ENCODE data around the gene ARMC2. TPM values are rescaled to one million over a fixed set of nuclear protein-coding genes. Genes with fewer than 3 reads are reported as not detected.

Gene ARMC2
- total RNA-seq, 1 donor from 2014 or later: 3.5 TPM

DNA sequence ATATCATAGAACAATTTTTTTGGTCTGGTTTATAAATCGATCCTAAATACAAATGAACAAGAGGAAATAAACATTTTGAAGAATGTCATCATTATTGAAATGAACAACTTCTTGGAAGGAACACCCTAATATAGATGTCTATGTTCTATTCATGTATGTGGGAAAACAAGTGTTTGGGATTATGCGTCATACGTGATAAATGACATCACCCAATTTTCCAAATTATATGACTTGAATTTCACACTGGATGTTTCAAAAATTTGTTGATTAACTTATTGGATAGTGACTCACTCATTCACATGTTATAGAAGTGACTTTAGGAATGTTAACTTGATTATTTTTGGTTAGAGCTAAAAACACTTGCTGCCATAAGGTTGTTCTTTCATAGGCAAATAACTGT lies 18.6 kb downstream of the ARMC2 start:
- no peak for ATAC-seq (ENCODE audit: low read depth)
- intact Hi-C loops (cut with micrococcal nuclease): no loop called here
- CTCF ChIA-PET: no interaction called here
- POLR2A ChIA-PET: no interaction called here
- no peaks in the 10 kb centered on the region for H3K27me3 Mint-ChIP-seq
- DNase-seq: no peak
- peaks cover 12% of the 10 kb centered on the region for H3K4me1 Mint-ChIP-seq
- H3K27ac Mint-ChIP-seq: no peak overlapping the region
- no peaks in the 10 kb centered on the region for H3K9me3 Mint-ChIP-seq
- no peak overlapping the region for H3K4me3 Mint-ChIP-seq
- TF ChIP-seq, protein P1, sequence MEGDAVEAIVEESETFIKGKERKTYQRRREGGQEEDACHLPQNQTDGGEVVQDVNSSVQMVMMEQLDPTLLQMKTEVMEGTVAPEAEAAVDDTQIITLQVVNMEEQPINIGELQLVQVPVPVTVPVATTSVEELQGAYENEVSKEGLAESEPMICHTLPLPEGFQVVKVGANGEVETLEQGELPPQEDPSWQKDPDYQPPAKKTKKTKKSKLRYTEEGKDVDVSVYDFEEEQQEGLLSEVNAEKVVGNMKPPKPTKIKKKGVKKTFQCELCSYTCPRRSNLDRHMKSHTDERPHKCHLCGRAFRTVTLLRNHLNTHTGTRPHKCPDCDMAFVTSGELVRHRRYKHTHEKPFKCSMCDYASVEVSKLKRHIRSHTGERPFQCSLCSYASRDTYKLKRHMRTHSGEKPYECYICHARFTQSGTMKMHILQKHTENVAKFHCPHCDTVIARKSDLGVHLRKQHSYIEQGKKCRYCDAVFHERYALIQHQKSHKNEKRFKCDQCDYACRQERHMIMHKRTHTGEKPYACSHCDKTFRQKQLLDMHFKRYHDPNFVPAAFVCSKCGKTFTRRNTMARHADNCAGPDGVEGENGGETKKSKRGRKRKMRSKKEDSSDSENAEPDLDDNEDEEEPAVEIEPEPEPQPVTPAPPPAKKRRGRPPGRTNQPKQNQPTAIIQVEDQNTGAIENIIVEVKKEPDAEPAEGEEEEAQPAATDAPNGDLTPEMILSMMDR (IDR thresholded peaks at IDR 0.05): no peak
- peaks cover 17% of the 10 kb centered on the region for H3K36me3 Mint-ChIP-seq (ENCODE audit: low read depth)

DNA sequence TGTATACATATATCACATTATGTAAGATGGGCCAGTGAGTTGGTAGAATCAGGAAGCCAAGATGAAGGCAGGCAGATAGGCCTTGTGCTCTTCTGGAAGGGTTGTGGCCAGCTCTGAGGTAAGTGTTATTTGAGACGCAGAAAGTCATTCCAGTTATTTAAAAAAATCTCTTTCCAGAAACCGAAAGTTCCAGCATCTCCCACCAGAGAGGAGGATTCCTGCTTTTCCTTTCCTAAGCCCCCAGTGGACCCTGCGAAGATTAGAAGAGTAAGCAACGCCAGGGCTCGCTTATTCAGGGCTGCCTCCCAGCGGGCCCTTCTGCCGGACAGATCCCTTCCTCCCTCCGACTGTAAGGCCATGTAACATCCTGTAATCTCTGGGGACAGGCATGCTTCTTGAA lies 20.4 kb downstream of the ARMC2 start:
- POLR2A ChIA-PET: no interaction called here
- no peak overlapping the region for H3K27ac Mint-ChIP-seq
- no peak overlapping the region for H3K4me3 Mint-ChIP-seq
- H3K27me3 Mint-ChIP-seq: no peaks in the 10 kb centered on the region
- no peaks in the 10 kb centered on the region for H3K9me3 Mint-ChIP-seq
- CTCF ChIA-PET: no interaction called here
- no peak for DNase-seq
- intact Hi-C loops (cut with micrococcal nuclease): no loop called here
- TF ChIP-seq, protein P1 (IDR thresholded peaks at IDR 0.05): no peak
- ATAC-seq (ENCODE audit: low read depth): no peak
- peaks cover 27% of the 10 kb centered on the region for H3K4me1 Mint-ChIP-seq
- peaks cover 12% of the 10 kb centered on the region for H3K36me3 Mint-ChIP-seq (ENCODE audit: low read depth)

DNA sequence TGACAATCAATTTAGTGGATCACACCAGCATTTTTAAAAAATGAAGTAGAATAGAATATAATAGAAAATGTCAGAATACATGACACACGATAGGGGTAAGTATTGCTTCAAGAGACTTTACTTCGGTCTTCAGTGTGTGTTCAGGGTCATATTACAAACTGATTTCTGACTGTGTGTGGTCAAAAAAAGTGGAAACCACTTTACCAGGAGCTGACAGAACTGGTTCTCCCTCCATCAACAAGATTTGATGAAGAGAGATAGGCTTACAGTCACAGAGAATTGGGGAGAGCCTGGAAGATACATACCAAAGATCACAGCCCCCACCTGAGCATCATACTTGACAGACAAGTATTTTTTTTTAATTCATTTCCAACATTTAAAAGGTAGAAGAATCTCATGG lies 21.7 kb downstream of the ARMC2 start:
- no peaks in the 10 kb centered on the region for H3K9me3 Mint-ChIP-seq
- ChIA-PET POLR2A (no interaction called here), CTCF (no interaction called here)
- peaks cover 8% of the 10 kb centered on the region for H3K36me3 Mint-ChIP-seq (ENCODE audit: low read depth)
- H3K4me1 Mint-ChIP-seq: peaks cover 39% of the 10 kb centered on the region
- H3K4me3 Mint-ChIP-seq: no peak overlapping the region
- no peaks in the 10 kb centered on the region for H3K27me3 Mint-ChIP-seq
- DNase-seq: no peak
- no peak overlapping the region for H3K27ac Mint-ChIP-seq
- intact Hi-C loops (cut with micrococcal nuclease): loop anchor here (5.0 kb wide), 1 partner anchor 33 kb away; no protein-coding TSS in a partner anchor
- no peak for ATAC-seq (ENCODE audit: low read depth)
- TF ChIP-seq, protein P1 (IDR thresholded peaks at IDR 0.05): no peak

DNA sequence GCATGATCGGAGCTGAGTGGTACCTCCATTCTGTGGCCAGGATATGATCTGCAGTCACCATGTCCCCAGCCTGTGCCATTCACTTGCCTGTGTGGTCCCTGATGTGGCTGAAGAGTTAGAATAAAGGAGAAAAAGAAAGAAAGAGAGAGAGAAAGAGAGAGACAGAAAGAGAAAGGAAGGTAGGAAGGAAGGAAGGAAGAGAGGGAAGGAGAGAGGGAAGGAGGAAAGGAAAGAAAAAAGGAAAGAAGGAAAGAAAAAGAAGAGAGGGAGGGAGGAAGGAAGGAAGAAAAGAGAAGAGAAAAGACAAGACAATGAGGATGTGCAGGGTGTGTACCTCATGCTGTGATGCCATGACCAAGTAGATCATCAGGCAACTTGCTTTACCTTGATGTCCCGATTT lies 22.1 kb downstream of the ARMC2 start:
- Mint-ChIP-seq H3K4me3 (no peak overlapping the region), H3K9me3 (no peaks in the 10 kb centered on the region), H3K27ac (no peak overlapping the region), H3K27me3 (no peaks in the 10 kb centered on the region), H3K4me1 (peaks cover 44% of the 10 kb centered on the region), H3K36me3 (ENCODE audit: low read depth) (peaks cover 8% of the 10 kb centered on the region)
- ATAC-seq (ENCODE audit: low read depth) (no peak), DNase-seq (no peak)
- ChIA-PET POLR2A (no interaction called here), CTCF (no interaction called here)
- intact Hi-C loops (cut with micrococcal nuclease): loop anchor here (5.0 kb wide), 1 partner anchor 33 kb away; no protein-coding TSS in a partner anchor
- TF ChIP-seq, protein P1 (IDR thresholded peaks at IDR 0.05): no peak

DNA sequence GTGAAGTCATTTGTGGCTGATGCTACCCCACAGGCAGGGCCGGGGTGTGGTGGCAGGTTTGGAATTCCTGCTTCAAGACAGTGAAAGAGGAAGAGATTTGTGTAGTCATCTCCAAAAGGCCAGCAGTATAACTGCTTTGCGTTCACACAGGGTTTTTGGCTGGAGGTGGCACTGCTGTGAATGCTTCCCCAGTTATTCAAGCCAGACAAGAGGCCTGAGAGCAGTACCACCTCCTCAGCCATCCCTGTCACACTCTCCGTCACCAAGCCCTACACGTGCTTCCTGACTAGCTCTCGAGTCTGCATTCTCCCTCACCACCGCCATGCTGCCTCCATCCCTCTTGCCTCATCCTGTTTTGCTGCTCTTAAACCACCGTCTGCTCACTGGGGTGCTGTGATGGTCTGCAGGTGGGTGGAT lies 23.9 kb downstream of the ARMC2 start:
- H3K27me3 Mint-ChIP-seq: no peaks in the 10 kb centered on the region
- no peaks in the 10 kb centered on the region for H3K9me3 Mint-ChIP-seq
- H3K4me1 Mint-ChIP-seq: peaks cover 44% of the 10 kb centered on the region
- peaks cover 5% of the 10 kb centered on the region for H3K36me3 Mint-ChIP-seq (ENCODE audit: low read depth)
- POLR2A ChIA-PET: interaction anchor here (0.6 to 1.6 kb wide), 2 partner anchors 14 to 24 kb away, joined by 5 to 8 read pairs; partner anchors contain the start of gene ARMC2
- H3K27ac Mint-ChIP-seq: peak overlapping the region; percentile 26
- intact Hi-C loops (cut with micrococcal nuclease): loop anchor here (5.0 kb wide), 1 partner anchor 35 kb away; no protein-coding TSS in a partner anchor
- peak; percentile 49 for ATAC-seq (ENCODE audit: low read depth)
- TF ChIP-seq, protein P1 (IDR thresholded peaks at IDR 0.05): no peak
- H3K4me3 Mint-ChIP-seq: no peak overlapping the region
- DNase-seq: no peak
- CTCF ChIA-PET: no interaction called here
